Ovary (tissue), 9 donors: Measurements from ENCODE around the gene GLCCI1. TPM values are rescaled to one million over a fixed set of nuclear protein-coding genes. Genes with fewer than 3 reads are reported as not detected.

Source experiments
- DNase-seq, 5 donors: peaks; one replicate each; pipeline ENCODE4 v3.0.0-alpha.2; 2019 to 2020
- H3K27ac ChIP-seq, 2 donors: fragments of 200-600 bp; one replicate each; pipeline versions ENCODE4 v1.5.1 to v1.8.0; 2019 to 2022
- H3K27me3 ChIP-seq: fragments of 200-600 bp; one replicate; pipeline ENCODE4 v1.8.0; 2022
- H3K36me3 ChIP-seq: fragments of 200-600 bp; sonication (generic); one replicate; pipeline ENCODE4 v1.5.1; 2019
- H3K4me1 ChIP-seq: one replicate; pipeline ENCODE4 v1.8.1; 2013; ENCODE audit warnings: mild to moderate bottlenecking, moderate library complexity; ENCODE audit not compliant: insufficient read depth
- H3K4me3 ChIP-seq: fragments of 200-600 bp; sonication (generic); one replicate; pipeline ENCODE4 v1.5.1; 2017
- H3K9me3 ChIP-seq, 2 donors: fragments of 200-600 bp in 1 of 2; sonication (generic) in 1 of 2; one replicate each; pipeline versions ENCODE4 v1.5.1 to v1.8.1; 2013 to 2019; ENCODE audit warnings: mild to moderate bottlenecking in 1 of 2, moderate library complexity in 1 of 2
- EP300 ChIP-seq: sonication (generic); formaldehyde crosslinking; IDR thresholded peaks from one replicate; pipeline ENCODE4 v1.6.1; 2017; ENCODE audit warnings: antibody characterized with exemption
- POLR2A ChIP-seq: fragments of 450-650 bp; IDR thresholded peaks from one replicate; pipeline ENCODE4 v1.6.1; 2017; ENCODE audit warnings: antibody characterized with exemption, mild to moderate bottlenecking, moderate library complexity
- WGBS, 3 donors: extraction: QIAGEN DNeasy Blood & Tissue Kit in 1 of 3; methylation state at CpG; one replicate each; pipeline versions ENCODE4 v1.1.5 to v1.1.7; 2013 to 2017; 5-methylcytosine and 5-hydroxymethylcytosine counted together
- intact Hi-C, 4 donors: fragments of 100-400 bp; cut with DNase I; formaldehyde crosslinking; loops; one replicate each; pipeline versions ENCODE4 v1.11.0 to v1.15.1; 2022 to 2023
- polyA plus RNA-seq, 2 donors: library from polyadenylated mRNA; stranded (reverse); fragments of 200-250 nt in 1 of 2; fragments of 350-450 nt in 1 of 2; fragmentation: Illumina TruSeq in 1 of 2; extraction: RNeasy Lipid Tissue Mini Kit (QIAGEN cat#74804) in 1 of 2; gene quantifications; one replicate each; pipeline ENCODE4 v1.2.3, GENCODE V29; 2013 to 2014
- total RNA-seq, 7 donors: library from RNA; depleted of rRNA in 2 of 7; stranded (reverse); fragments of >200 nt in 2 of 7; fragmentation: NEBNext Ultra II Directional in 3 of 7; extraction: Animal tissue kit (Norgen Biotek cat#: 25700) in 3 of 7; gene quantifications; one replicate each; pipeline versions ENCODE4 v1.1.0 to v1.2.4, GENCODE V29; 2016 to 2023
- TF ChIP-seq, protein P1 (sequence below), 3 donors: fragments of 450-650 bp in 2 of 3; fragments of 200-600 bp in 1 of 3; IDR thresholded peaks; one replicate each; pipeline versions ENCODE4 v1.5.1 to v1.8.0; 2016 to 2022; ENCODE audit warnings: antibody characterized with exemption in 3 of 3, mild to moderate bottlenecking in 1 of 3
- donor health status: DM: no; HTN: no; CAD: no; lungs with moderate emphysema.
- donor health status: DM: no; HTN: no; CAD: no.
- donor health status: Bipolar disorder and iron deficiency.
- donor health status: DM: yes; HTN: yes; CAD: no.
- donor health status: DM: no; HTN: no; CAD: no.
- donor health status: DM: yes; HTN: yes; CAD: no.

The GLCCI1 gene
- total and polyA plus RNA-seq, 9 donors = 6.2 to 12.7 (median 9.9) TPM

DNA sequence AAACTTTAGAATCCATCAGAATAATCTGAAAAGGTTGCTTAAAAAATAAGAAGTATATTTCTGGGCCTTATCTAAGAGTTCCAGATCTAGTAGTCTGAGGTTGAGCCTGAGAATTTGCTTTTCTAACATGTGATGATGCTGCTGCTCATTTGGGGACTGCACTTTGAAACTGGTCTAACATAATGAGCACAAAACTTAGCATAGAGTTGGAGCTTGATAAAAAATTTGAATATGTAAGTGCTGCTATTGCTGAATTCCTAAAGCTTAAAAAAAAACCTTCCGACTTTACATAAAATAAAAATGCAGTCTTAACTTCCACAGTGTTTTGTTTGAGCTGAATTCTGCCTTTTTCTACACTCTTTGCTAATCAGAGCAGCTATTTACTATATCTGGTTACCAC, 48.8 kb downstream of the GLCCI1 start:
- DNase-seq = no peak
- Histone ChIP-seq H3K36me3 (no peaks in the 10 kb centered on the region), H3K9me3 (no peaks in the 10 kb centered on the region), H3K27ac (no peak overlapping the region), H3K27me3 (no peaks in the 10 kb centered on the region), H3K4me1 (no peaks in the 10 kb centered on the region), H3K4me3 (no peak overlapping the region)
- TF ChIP-seq, protein P1, sequence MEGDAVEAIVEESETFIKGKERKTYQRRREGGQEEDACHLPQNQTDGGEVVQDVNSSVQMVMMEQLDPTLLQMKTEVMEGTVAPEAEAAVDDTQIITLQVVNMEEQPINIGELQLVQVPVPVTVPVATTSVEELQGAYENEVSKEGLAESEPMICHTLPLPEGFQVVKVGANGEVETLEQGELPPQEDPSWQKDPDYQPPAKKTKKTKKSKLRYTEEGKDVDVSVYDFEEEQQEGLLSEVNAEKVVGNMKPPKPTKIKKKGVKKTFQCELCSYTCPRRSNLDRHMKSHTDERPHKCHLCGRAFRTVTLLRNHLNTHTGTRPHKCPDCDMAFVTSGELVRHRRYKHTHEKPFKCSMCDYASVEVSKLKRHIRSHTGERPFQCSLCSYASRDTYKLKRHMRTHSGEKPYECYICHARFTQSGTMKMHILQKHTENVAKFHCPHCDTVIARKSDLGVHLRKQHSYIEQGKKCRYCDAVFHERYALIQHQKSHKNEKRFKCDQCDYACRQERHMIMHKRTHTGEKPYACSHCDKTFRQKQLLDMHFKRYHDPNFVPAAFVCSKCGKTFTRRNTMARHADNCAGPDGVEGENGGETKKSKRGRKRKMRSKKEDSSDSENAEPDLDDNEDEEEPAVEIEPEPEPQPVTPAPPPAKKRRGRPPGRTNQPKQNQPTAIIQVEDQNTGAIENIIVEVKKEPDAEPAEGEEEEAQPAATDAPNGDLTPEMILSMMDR (IDR thresholded peaks at IDR 0.05) = no peak
- TF ChIP-seq POLR2A (no peak), EP300 (no peak)
- 92 to 96% (median 95%) methylated on average over 1 of the region's 1 CpG for WGBS, 3 donors
- intact Hi-C loops = no loop called here

DNA sequence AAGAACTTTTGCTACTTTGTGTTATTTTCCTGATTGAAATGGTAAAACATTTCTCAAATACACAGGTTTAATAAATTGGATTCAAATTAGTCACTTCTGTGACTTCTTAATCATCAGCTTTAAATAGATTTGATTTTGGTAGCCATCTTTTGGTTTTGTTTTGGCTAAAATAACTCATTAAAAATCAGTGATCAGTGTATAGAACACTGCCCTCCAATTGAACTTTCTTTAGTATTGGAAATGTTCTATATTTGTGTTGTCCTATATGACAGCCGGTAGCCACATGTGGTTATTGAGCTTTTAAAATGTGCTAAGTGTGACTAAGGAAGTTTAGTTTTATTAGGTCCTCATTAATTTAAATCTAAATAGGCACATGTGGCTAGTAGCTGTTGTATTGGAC, 50.4 kb downstream of the GLCCI1 start:
- no peak overlapping the region for H3K4me3 ChIP-seq
- no peaks in the 10 kb centered on the region for H3K27me3 ChIP-seq
- H3K27ac ChIP-seq = no peak overlapping the region
- TF ChIP-seq POLR2A (no peak), EP300 (no peak)
- TF ChIP-seq, protein P1 (IDR thresholded peaks at IDR 0.05) = no peak
- no peaks in the 10 kb centered on the region for H3K36me3 ChIP-seq
- intact Hi-C loops = no loop called here
- no peaks in the 10 kb centered on the region for H3K4me1 ChIP-seq
- no peak for DNase-seq
- WGBS, 3 donors = 95 to 97% (median 96%) methylated on average over 1 of the region's 1 CpG
- no peaks in the 10 kb centered on the region for H3K9me3 ChIP-seq

DNA sequence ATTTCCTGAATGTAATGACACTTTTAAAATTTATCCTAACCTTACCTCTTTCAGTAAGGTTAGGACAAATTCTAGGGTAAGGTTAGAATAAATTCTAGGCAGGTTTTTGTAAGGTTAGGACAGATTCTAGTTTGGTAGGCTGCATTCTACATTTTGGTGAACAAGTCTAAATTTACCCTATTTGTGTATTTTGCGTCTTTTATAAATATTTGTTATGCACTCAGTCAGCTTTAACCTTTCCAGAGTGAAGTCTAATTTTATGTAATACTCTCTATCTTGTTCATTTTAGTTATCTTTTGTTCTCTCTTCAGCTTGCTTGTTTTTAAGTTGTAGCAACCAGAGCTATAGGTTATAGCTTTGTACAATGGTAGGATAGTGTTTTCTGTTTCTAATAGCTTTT, 54.0 kb downstream of the GLCCI1 start:
- no peaks in the 10 kb centered on the region for H3K4me1 ChIP-seq
- 59 to 99% (median 93%) methylated on average over 1 of the region's 1 CpG for WGBS, 3 donors
- DNase-seq = no peak
- no peaks in the 10 kb centered on the region for H3K27me3 ChIP-seq
- no peak overlapping the region for H3K27ac ChIP-seq
- no peak for TF ChIP-seq EP300
- TF ChIP-seq POLR2A = no peak
- TF ChIP-seq, protein P1 (IDR thresholded peaks at IDR 0.05) = no peak
- no peaks in the 10 kb centered on the region for H3K9me3 ChIP-seq
- no peaks in the 10 kb centered on the region for H3K36me3 ChIP-seq
- no peak overlapping the region for H3K4me3 ChIP-seq
- intact Hi-C loops = no loop called here

- intact Hi-C loops = no loop called here
- Histone ChIP-seq H3K4me1 (no peaks in the 10 kb centered on the region), H3K27me3 (no peaks in the 10 kb centered on the region), H3K36me3 (no peaks in the 10 kb centered on the region), H3K9me3 (no peaks in the 10 kb centered on the region), H3K27ac (no peak overlapping the region), H3K4me3 (no peak overlapping the region)
- TF ChIP-seq, protein P1 (IDR thresholded peaks at IDR 0.05) = no peak
- 94 to 97% (median 97%) methylated on average over 4 of the region's 4 CpGs for WGBS, 3 donors
- no peak for DNase-seq
Observed at GRCh38 chr7:8035192-8035591, 66.6 kb downstream of the GLCCI1 start.
